LNCaP clone FGC (cell line): ENCODE data around the gene CACNA2D1.
A peak's percentile ranks its signal among the peaks of the same experiment; 100 is the strongest.

Source experiments
- DNase-seq: peaks from one replicate; pipeline ENCODE4 v3.0.0-alpha.2; 2011; ENCODE audit warnings: low read depth
- H3K4me3 ChIP-seq: 2 replicates; pipeline ENCODE4 v1.5.1; 2011; ENCODE audit warnings: mild to moderate bottlenecking, low read depth, low read length, control low read depth
- CTCF ChIP-seq: IDR thresholded peaks from 2 replicates; pipeline ENCODE4 v1.5.1; 2012; ENCODE audit warnings: mild to moderate bottlenecking; ENCODE audit not compliant: control insufficient read depth, insufficient read depth; ENCODE audit errors: extremely low read depth

Gene CACNA2D1

DNA sequence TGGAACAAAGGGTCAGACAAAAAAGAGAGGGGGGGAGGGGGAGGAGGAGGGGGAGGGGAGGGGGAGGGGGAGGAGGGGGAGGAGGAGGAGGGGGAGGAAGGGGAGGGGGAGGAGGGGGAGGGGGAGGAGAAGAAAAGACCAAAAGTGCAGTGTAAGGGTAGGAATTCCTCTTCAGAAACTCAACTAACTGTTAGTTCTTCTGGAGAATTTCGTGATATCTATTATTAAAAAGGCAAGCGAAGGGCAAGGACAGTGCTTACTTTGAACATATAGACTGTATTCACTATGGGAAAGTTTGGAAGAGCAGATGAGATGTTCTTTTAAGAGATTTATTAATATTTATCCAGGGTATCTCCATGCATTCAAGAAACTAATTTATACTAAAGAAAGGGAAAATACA is 258.1 kb downstream of the CACNA2D1 start:
- no peak for TF ChIP-seq CTCF
- H3K4me3 ChIP-seq, result no peak overlapping the region
- DNase-seq, result no peak

DNA sequence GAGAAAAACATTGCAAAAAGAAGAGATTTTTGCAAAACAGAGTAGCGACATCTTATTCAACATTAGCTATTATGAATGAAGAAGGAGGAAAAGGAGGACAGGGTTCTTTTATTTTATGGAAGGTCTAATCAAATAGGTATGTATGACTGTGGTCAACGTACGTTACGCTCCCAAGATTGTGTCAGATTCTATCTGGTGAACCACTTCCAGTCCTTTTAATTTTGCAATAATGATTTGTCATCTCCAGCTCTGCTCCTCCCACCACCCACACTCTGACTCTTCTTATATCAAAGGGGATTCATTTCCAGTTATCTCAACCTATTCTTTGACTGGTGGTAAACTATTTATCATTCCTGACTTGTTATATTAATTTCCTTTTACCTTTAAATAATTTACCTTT is 259.9 kb downstream of the CACNA2D1 start:
- DNase-seq, result no peak
- H3K4me3 ChIP-seq, result no peak overlapping the region
- TF ChIP-seq CTCF, result no peak

DNA sequence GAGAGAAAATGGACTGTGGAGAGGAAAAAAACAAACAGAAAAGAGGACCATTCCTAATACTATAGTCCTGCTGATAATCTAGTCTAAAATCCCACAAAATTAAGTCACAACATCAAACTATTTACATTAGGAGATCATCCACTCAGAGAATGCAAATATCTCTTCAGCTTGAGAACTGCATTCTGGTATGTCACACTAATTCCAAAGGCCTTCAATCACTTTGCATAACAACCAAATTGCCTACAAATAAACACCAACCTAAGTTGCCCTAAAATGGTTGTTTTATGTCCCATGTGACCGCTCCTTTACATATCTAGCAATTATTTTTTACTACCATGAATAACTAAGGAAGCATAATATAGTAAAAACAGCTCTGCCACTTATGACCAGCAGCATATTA is 264.3 kb downstream of the CACNA2D1 start:
- H3K4me3 ChIP-seq, result no peak overlapping the region
- DNase-seq, result no peak
- TF ChIP-seq CTCF, result no peak

- no peak overlapping the region for H3K4me3 ChIP-seq
- DNase-seq, result no peak
- TF ChIP-seq CTCF, result no peak
These were observed 268.3 kb downstream of the CACNA2D1 start for GRCh38 chr7:82175319-82175718.

GRCh38 chr7:82173400-82174021 is 270.1 kb downstream of the CACNA2D1 start:
- DNase-seq, result no peak
- TF ChIP-seq CTCF, result no peak
- no peak overlapping the region for H3K4me3 ChIP-seq

- H3K4me3 ChIP-seq, result no peak overlapping the region
- DNase-seq, result no peak
- no peak for TF ChIP-seq CTCF
These were observed 270.7 kb downstream of the CACNA2D1 start for GRCh38 chr7:82172881-82173280.

DNA sequence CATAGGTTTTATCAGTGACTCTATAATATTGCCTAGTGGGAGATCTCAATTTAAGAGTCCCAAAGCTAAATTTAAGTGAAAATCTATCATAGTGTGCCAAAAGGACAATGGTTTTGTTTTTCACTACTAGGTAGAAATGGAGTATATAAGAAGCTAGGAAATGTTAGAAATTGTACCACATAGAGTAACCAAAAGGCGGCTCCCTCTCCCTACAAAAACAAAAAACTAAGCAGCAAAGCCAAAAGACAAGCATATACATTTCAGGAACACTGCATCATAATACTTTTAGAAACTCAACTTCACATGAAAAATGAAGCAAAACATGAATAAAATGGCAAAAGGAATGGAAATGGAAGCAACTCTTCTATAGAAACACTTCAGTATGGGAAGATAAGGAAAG is 271.6 kb downstream of the CACNA2D1 start:
- peak; percentile 57 for TF ChIP-seq CTCF
- no peak for DNase-seq
- no peak overlapping the region for H3K4me3 ChIP-seq
